SK-N-DZ (cell line): ENCODE results near the gene KRT37.
"Not testable (repeated sequence)": the region's sequence is repeated elsewhere in the genome, so short reads cannot be mapped to it uniquely, and the experiment has no call there.

Experiments
- DNase-seq: peaks from one replicate; pipeline ENCODE4 v3.0.0-alpha.2; 2015; ENCODE audit warnings: low spot score

The KRT37 gene

GRCh38 chr17:41437254-41437653 is 12.9 kb upstream of the KRT37 start:
- DNase-seq, result no peak

- DNase-seq, result no peak
Observed at GRCh38 chr17:41434415-41434814, 10.0 kb upstream of the KRT37 start.

- DNase-seq, result no peak
Observed at GRCh38 chr17:41434005-41434404, 9.6 kb upstream of the KRT37 start.

GRCh38 chr17:41433586-41433985 is 9.2 kb upstream of the KRT37 start:
- DNase-seq, result no peak

GRCh38 chr17:41430376-41430775 is 6.0 kb upstream of the KRT37 start:
- not testable (repeated sequence) for DNase-seq

GRCh38 chr17:41429667-41430066 is 5.3 kb upstream of the KRT37 start:
- no peak for DNase-seq

- DNase-seq, result no peak
Observed at GRCh38 chr17:41428591-41429291, 4.4 kb upstream of the KRT37 start.

- DNase-seq, result not testable (repeated sequence)
Observed at GRCh38 chr17:41422586-41422985, 1.8 kb downstream of the KRT37 start.

GRCh38 chr17:41421617-41422016 is 2.8 kb downstream of the KRT37 start:
- no peak for DNase-seq

GRCh38 chr17:41421116-41421515 is 3.3 kb downstream of the KRT37 start:
- DNase-seq, result no peak

- no peak for DNase-seq
Observed at GRCh38 chr17:41420134-41420533, 4.3 kb downstream of the KRT37 start.

GRCh38 chr17:41419716-41420115 is 4.7 kb downstream of the KRT37 start:
- no peak for DNase-seq

- DNase-seq, result no peak
Observed at GRCh38 chr17:41418116-41418860, 6.1 kb downstream of the KRT37 start.

GRCh38 chr17:41417576-41418015 is 6.8 kb downstream of the KRT37 start:
- no peak for DNase-seq

GRCh38 chr17:41417127-41417526 is 7.3 kb downstream of the KRT37 start:
- DNase-seq, result no peak

- DNase-seq, result no peak
Observed at GRCh38 chr17:41416479-41416878, 7.9 kb downstream of the KRT37 start.

- DNase-seq, result no peak
Observed at GRCh38 chr17:41415833-41416335, 8.5 kb downstream of the KRT37 start.

- DNase-seq, result no peak
Observed at GRCh38 chr17:41415411-41415810, 9.0 kb downstream of the KRT37 start.

GRCh38 chr17:41413982-41414381 is 10.4 kb downstream of the KRT37 start:
- DNase-seq, result no peak

- DNase-seq, result no peak
Observed at GRCh38 chr17:41413353-41413957, 10.9 kb downstream of the KRT37 start.

GRCh38 chr17:41411072-41411840 is 13.1 kb downstream of the KRT37 start:
- no peak for DNase-seq

- no peak for DNase-seq
Observed at GRCh38 chr17:41407226-41407625, 17.2 kb downstream of the KRT37 start.
